GM18861 (cell line): Measurements from ENCODE around the gene LYPD6B.

Experiments used
- ATAC-seq: cut with Tn5 transposase; IDR thresholded peaks from one replicate; pipeline ENCODE4 v1.9.1; 2021; ENCODE audit not compliant: unreplicated experiment

LYPD6B gene

GRCh38 chr2:149009576-149010461 lies 28.7 kb upstream of the LYPD6B start:
- ATAC-seq, result no peak

- ATAC-seq, result no peak
Measured at GRCh38 chr2:149012545-149012944, 26.0 kb upstream of the LYPD6B start.

DNA sequence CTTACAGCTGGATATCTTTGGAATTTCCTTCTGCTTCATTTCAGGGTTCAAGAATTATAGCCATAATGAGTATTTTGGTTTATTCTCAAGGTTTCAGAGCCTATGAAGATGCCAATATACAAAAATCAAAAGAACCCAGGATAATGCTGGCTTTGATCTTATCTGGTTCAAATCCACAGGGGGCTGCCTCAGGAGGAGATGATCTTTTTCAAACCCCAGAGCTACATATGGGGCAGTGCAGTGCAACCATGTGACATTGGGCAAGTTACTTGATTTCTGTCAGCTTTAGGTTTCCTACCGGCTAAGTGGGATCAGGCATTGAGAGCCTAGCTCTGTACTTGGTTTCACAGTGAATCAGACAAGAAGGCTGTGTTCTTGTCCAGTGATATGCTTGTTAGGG lies 23.0 kb upstream of the LYPD6B start:
- no peak for ATAC-seq

DNA sequence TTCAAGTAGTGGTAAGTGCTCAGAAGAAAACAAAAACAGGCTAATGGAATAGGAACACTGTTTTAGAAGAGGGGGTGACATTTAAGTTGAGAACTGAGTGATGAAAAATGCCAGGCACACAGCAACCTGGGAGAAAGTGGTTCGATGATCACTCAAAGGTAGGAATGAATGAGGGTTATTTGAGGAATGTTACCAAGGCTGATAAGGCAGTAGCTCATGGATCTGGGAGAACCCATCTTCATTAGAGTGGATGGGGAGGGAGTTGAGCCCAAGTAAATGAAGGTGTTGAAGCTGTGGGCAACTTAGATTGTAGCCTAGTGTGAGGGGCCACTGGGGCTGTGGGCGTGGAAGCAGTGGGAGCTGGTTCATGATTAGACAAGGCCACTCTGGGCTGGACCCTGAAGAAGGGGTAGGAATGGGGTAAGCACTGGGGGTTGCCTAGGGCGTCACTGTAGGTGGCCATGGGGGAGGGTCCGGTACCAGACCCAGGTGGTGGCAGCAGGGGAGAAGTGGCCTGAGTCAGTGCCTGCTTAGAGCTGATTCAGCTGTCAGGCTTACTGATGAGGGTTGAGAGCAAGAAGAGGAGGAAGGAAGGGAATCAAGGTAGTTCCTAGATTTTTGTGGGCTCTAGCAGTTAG lies 22.5 kb upstream of the LYPD6B start:
- ATAC-seq, result no peak

GRCh38 chr2:149017116-149017985 lies 21.1 kb upstream of the LYPD6B start:
- ATAC-seq, result peak; percentile 20

DNA sequence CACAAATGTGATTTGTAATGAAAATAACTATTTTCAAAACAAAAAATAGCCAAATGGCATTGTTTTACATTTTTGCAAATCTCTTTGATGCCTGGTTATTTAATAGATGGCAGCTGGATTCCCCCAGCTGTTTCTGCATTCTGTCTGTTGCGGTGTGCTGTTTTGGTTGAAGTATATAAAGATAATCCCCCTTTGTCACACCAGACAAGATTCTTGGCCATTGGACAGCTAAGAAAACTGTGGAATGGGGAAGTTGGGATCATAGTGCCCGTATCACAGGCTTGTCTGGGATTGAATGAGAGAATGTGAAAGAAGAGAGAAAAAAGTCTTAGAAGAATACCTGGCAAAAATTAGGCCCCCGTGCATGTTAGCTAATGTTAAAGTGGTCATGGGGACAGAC lies 19.5 kb upstream of the LYPD6B start:
- no peak for ATAC-seq

DNA sequence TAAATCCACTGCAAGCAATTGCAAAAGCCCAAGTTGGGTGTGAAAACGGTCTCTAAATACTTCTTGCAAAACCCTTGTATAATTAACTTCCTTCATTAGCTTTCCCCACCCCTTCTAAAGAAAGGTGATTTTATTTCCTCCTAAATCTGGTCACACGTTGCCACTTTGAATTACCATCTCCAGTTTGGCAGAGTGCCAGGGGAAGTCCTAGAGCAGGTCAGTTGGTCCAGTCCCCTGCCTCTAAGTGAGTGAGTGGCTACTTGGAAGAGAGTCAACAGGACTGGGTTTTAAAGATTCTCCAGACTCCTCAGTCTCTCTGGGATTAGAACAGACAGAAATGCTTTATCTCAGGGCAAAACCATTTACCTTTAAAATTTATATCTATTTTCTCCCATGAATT lies 18.7 kb upstream of the LYPD6B start:
- ATAC-seq, result no peak

- peak; percentile 53 for ATAC-seq
Measured at GRCh38 chr2:149020432-149020851, 18.1 kb upstream of the LYPD6B start.

DNA sequence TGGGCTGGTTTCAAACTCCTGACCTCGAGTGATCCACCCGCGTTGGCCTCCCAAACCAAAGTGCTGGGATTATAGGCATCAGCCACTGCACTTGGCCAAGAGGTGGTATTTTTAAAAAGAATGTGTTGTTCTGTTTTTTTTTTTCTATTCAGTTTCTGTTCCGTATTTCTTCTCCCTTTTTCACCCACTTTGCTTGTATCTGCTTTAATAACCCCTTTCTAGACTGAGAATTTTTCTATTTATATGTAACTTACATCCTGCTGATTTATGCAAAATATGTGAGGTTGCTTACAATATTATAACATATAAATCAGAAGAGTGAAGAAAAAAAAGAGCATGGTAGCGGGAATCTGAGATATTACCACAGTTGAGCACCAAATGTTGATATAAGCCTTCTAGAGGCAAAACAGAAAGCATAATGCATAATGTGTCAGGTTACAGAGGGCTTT lies 17.2 kb upstream of the LYPD6B start:
- ATAC-seq, result peak; percentile 68

- peak; percentile 39 for ATAC-seq
Measured at GRCh38 chr2:149021761-149022160, 16.7 kb upstream of the LYPD6B start.

DNA sequence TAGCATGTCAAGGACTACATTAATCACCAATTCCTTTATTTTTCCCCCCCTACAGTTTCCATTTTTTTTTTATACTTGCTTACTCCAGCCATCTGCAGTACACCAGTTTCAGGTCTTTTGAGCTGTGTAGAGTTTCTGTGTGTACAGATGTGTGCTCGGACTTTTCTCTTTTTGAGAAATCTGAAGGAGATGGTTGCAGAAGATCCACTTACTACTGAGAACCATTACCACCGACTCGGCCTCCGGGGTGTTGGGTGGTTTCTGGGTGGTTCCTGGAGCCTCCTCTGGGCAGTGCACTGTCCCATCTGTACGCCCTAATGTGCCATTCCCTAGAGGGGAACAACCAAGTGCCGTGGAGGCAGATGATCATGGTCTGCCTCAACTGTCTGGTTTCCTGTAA lies 15.4 kb upstream of the LYPD6B start:
- ATAC-seq, result no peak

DNA sequence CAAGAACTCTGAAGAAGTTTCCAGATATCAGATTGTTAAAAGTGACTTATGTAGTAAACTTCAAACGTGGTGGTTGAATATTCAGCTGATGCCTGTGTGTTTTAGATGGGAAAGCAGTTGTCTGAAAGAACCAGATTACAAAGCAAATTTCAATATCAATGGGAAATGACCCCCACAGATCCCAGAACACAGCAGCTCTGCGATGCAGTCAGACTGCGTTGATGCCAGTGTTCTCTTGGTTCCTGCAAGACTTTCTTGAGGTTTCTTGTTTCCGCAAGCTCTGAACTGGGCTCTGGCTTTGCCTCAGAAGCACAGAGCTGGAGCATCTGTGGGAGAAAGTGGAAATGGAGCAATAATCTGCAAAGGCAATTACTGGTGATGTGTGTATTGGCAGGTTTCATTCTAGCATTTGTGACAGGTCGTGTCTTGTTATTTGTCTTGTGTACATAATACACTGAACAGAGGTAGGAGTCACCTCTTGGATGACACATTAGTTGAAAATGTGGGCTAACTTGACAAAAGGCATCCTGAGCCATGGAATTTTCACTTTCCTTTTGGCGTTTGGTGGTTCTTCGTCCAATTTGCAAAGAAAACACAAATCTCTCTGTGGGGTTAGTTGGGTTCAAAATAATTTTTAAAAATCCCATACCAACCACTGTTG lies 10.8 kb upstream of the LYPD6B start:
- ATAC-seq, result no peak

GRCh38 chr2:149028377-149028776 lies 10.1 kb upstream of the LYPD6B start:
- ATAC-seq, result no peak

- ATAC-seq, result no peak
Measured at GRCh38 chr2:149028891-149029290, 9.6 kb upstream of the LYPD6B start.

- no peak for ATAC-seq
Measured at GRCh38 chr2:149029307-149029965, 9.1 kb upstream of the LYPD6B start.

DNA sequence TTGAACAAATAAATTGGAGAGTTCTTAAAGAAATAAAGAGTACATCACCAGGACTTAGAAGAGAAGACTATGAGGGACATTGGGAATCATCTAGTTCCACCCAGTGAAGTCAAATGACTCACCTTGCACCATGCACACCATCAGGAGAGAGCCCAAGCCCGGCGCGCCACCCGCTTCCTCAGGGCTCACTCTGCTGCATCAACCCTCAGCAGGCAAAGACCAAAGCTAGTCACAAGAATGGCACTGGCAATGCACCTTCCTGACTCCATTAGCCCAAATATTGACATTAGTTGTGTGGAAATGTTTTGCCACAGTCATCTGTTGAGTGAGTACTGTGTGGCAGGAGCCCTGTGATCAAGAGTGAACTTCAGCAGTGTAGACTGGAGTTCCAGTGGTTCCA lies 7.1 kb upstream of the LYPD6B start:
- ATAC-seq, result no peak

DNA sequence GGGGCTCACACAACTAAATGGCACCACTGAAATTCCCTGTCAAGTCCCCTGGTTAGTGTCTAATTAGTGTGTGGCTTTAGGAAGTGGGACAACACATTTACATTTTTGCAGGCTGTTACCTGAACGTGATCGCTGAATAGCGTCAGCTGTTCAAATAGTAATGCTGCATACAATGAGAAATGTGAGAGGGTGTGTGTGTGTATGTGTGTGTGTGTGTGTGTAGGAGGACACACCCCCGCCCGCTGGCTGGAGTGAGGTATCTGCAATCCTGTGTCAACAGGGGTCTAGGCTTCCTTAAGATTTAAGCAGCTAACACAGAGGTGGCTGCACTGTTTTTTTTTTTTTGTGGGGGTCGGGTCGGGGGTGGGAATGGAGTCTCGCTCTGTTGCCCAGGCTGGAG lies 4.8 kb upstream of the LYPD6B start:
- ATAC-seq, result no peak

DNA sequence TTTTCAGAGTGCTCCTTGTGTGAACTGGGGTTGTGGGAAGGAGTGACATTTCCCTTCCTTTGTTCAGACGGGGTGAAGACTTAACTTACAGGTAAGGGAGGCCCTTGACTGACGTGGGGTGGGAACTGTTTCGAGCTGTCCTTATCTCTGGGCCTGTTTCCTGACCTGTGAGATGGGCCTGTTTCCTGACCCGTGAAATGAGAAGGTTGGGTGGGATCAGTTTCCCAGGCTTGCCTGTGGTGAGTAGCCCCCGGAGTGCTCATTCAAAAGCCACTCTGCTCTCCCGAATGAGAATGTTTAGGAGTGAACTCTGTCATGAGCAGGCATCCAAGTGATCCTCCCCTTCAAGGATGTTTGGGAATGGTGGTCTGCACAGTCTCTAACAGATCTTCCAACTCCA lies 4.1 kb upstream of the LYPD6B start:
- ATAC-seq, result no peak

- peak; percentile 38 for ATAC-seq
Measured at GRCh38 chr2:149036507-149037293, 1.8 kb upstream of the LYPD6B start.

GRCh38 chr2:149037851-149038250 lies 648 bp upstream of the LYPD6B start:
- no peak for ATAC-seq
